Heart left ventricle (tissue), 16 donors: ENCODE measurements around the gene MDM4. TPM values are rescaled to one million over a fixed set of nuclear protein-coding genes. Genes with fewer than 3 reads are reported as not detected.

Source experiments
- ATAC-seq, 4 donors: fragments of 200-7000 bp; cut with Tn5 transposase; one replicate each; pipeline ENCODE4 v1.9.1; 2020 to 2022; ENCODE audit warnings: moderate library complexity in 4 of 4, mild to moderate bottlenecking in 3 of 4, moderate number of reproducible peaks in 1 of 4
- DNase-seq, 5 donors: peaks; one replicate each; pipeline ENCODE4 v3.0.0-alpha.2; 2020
- H3K27ac ChIP-seq, 12 donors: fragments of 200-600 bp; sonication (generic) in 4 of 12; one replicate each; pipeline versions ENCODE4 v1.5.0 to v1.8.0; 2016 to 2022; ENCODE audit warnings: mild to moderate bottlenecking in 2 of 12
- H3K27me3 ChIP-seq, 9 donors: fragments of 200-600 bp; sonication (generic) in 2 of 9; one replicate each; pipeline versions ENCODE4 v1.5.1 to v1.8.0; 2016 to 2022; ENCODE audit warnings: mild to moderate bottlenecking in 3 of 9
- H3K36me3 ChIP-seq, 9 donors: fragments of 200-600 bp; sonication (generic) in 2 of 9; one replicate each; pipeline versions ENCODE4 v1.5.0 to v1.8.0; 2018 to 2022; ENCODE audit warnings: mild to moderate bottlenecking in 2 of 9
- H3K4me1 ChIP-seq, 12 donors: fragments of 200-600 bp; sonication (generic) in 4 of 12; one replicate each; pipeline versions ENCODE4 v1.5.0 to v1.8.0; 2016 to 2022; ENCODE audit warnings: mild to moderate bottlenecking in 3 of 12
- H3K4me3 ChIP-seq, 12 donors: fragments of 200-600 bp; sonication (generic) in 4 of 12; one replicate each; pipeline versions ENCODE4 v1.5.0 to v1.8.0; 2017 to 2022; ENCODE audit warnings: mild to moderate bottlenecking in 9 of 12, moderate library complexity in 4 of 12
- H3K9me3 ChIP-seq, 12 donors: fragments of 200-600 bp; sonication (generic) in 4 of 12; one replicate each; pipeline versions ENCODE4 v1.5.0 to v1.8.0; 2016 to 2022; ENCODE audit warnings: mild to moderate bottlenecking in 1 of 12
- POLR2A ChIP-seq, 2 donors: fragments of 450-650 bp; IDR thresholded peaks; one replicate each; pipeline ENCODE4 v1.6.1; 2017; ENCODE audit warnings: antibody characterized with exemption in 2 of 2, mild to moderate bottlenecking in 2 of 2, moderate library complexity in 2 of 2
- WGBS, 4 donors: extraction: QIAGEN DNeasy Blood & Tissue Kit in 2 of 4; methylation state at CpG; one replicate each; pipeline versions ENCODE4 v1.1.5 to v1.1.7; 2013 to 2018; 5-methylcytosine and 5-hydroxymethylcytosine counted together
- intact Hi-C, 10 donors: fragments of 100-400 bp; cut with DNase I; formaldehyde crosslinking; loops; one replicate each; pipeline versions ENCODE4 v1.11.1 to v1.14.2; 2022
- polyA plus RNA-seq, 2 donors: library from polyadenylated mRNA; stranded (reverse); fragments of 200-250 nt; gene quantifications; one replicate each; pipeline ENCODE4 v1.2.3, GENCODE V29; 2013
- total RNA-seq, 9 donors: library from RNA; depleted of rRNA in 2 of 9; stranded (reverse); fragments of >200 nt in 2 of 9; fragmentation: NEBNext Ultra II Directional in 3 of 9; extraction: Animal tissue kit (Norgen Biotek cat#: 25700) in 3 of 9; gene quantifications; one replicate each; pipeline versions ENCODE4 v1.1.0 to v1.2.4, GENCODE V29; 2016 to 2023
- TF ChIP-seq, protein P1 (sequence below), 12 donors: fragments of 200-600 bp; sonication (generic) in 4 of 12; IDR thresholded peaks; one replicate each; pipeline versions ENCODE4 v1.5.0 to v1.8.0; 2018 to 2022; ENCODE audit warnings: antibody characterized with exemption in 12 of 12, mild to moderate bottlenecking in 5 of 12
- donor health status: ischemic (EF 13 %, LVEDD 7.1; RV severe dilation, severe dysfunction).
- donor health status: healthy with polysubstance abuse.
- donor health status: DM: no; HTN: yes; CAD: no.
- donor health status: DM: no; HTN: no; CAD: no.
- donor health status: ischemic (EF 25% LVEDD 6.9; RV normal size, moderate dysfunction).
- donor health status: ischemic (EF 25% LVEDD 5.7; RV mildly dilated, moderate dysfunction).
- donor health status: healthy.
- donor health status: DM: yes; HTN: yes; CAD: no.
- donor health status: ischemic (EF 35%, LVEDD 5.7; RV mildly dilated, moderate dysfunction).
- donor health status: nonischemic (EF 11% LVEDD 7.7; RV severe dilation, severe dysfunction).
- donor health status: DM: yes; HTN: yes; CAD: no.
- donor health status: PGD.
- donor health status: ischemic (EF 29% LVEDD 5.4; RV normal size, mild dysfunction).
- donor health status: nonischemic (EF 23%, LVEDD 6.1; RV moderate dilation, normal function).

Gene MDM4
- total and polyA plus RNA-seq, 11 donors: 5.7 to 48.7 (median 31.6) TPM

DNA sequence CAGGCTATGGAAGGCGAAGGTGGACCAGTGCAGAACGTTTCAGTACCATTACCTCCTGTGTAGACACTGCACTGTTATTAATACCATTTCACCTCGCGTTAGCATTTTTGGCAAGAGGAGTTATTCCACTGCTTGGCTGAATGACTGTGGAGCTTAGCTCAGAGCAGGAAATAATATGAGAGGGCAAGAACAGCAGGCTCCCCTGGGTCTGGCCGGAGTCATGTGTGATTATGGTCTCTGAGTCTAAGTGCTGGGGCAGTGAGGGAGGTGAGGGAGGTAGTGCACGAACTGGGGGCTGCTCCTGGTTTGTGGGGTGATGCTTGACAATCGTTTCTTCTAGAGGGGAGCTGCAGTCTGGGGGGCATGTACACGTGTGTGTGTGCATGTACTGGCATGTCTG lies 82.9 kb downstream of the MDM4 start:
- Histone ChIP-seq H3K27me3 (peaks cover 0 to 8% (median 0%) of the 10 kb centered on the region in 9 donors), H3K9me3 (no peaks in the 10 kb centered on the region)

DNA sequence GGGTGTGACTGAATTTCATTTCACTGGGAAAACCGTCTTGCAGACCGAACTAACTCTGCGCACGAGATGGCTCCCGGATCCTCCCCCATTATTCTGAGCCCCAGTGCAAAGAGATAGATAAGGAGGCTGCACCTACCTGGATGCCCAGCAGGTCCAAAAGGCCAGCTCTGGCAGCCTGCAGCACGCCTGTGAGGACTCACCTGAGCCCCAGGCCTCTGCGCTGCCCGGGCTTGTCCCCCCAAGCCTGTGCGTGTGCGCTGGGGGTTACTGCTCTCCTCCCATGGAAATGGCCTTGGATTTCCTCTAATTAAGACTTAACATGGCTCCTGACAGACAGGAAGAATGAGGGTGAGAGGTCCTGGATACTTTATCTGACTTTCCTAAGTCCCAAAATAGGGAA lies 83.4 kb downstream of the MDM4 start:
- H3K27me3 ChIP-seq: peaks cover 0 to 8% (median 0%) of the 10 kb centered on the region in 9 donors
- DNase-seq (no peak), ATAC-seq (no peak)
- intact Hi-C loops: no loop called here
- H3K4me1 ChIP-seq: no peaks in the 10 kb centered on the region
- H3K27ac ChIP-seq: no peak overlapping the region
- no peak overlapping the region for H3K4me3 ChIP-seq
- 64 to 78% (median 71%) methylated on average over 10 of the region's 10 CpGs for WGBS, 4 donors
- H3K36me3 ChIP-seq: no peaks in the 10 kb centered on the region
- TF ChIP-seq POLR2A (IDR thresholded peaks at IDR 0.05): no peak
- TF ChIP-seq, protein P1, sequence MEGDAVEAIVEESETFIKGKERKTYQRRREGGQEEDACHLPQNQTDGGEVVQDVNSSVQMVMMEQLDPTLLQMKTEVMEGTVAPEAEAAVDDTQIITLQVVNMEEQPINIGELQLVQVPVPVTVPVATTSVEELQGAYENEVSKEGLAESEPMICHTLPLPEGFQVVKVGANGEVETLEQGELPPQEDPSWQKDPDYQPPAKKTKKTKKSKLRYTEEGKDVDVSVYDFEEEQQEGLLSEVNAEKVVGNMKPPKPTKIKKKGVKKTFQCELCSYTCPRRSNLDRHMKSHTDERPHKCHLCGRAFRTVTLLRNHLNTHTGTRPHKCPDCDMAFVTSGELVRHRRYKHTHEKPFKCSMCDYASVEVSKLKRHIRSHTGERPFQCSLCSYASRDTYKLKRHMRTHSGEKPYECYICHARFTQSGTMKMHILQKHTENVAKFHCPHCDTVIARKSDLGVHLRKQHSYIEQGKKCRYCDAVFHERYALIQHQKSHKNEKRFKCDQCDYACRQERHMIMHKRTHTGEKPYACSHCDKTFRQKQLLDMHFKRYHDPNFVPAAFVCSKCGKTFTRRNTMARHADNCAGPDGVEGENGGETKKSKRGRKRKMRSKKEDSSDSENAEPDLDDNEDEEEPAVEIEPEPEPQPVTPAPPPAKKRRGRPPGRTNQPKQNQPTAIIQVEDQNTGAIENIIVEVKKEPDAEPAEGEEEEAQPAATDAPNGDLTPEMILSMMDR (IDR thresholded peaks at IDR 0.05): no peak
- H3K9me3 ChIP-seq: no peaks in the 10 kb centered on the region

More for the DNA sequence above, 82.9 kb downstream of the MDM4 start:
- DNase-seq: no peak
- no peak for ATAC-seq
- Histone ChIP-seq H3K36me3 (no peaks in the 10 kb centered on the region), H3K4me1 (no peaks in the 10 kb centered on the region), H3K27ac (no peak overlapping the region), H3K4me3 (no peak overlapping the region)
- 48 to 57% (median 54%) methylated on average over 6 to 8 of the region's 8 CpGs for WGBS, 4 donors
- TF ChIP-seq, protein P1 (IDR thresholded peaks at IDR 0.05): no peak
- intact Hi-C loops: no loop called here

DNA sequence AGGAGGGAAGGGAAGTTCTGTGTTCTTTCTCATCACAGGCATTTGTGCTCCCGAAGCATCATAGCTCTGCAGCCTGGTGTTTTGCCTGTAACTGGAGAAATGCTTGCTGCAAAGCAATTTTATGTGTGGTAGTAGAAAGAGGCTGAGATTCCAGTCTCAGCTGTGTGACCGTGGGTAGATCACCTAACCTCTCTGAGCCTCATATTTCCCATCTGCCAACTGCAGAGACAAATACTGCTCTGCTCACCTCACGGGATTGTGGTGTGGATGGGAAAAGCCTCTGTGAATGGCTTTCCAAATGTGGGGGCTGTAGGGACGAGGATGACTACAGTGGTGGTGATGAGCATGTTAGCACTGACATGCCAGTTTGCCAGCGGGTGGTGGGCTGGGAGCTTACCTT lies 84.0 kb downstream of the MDM4 start:
- no peak overlapping the region for H3K27ac ChIP-seq
- no peaks in the 10 kb centered on the region for H3K36me3 ChIP-seq
- no peaks in the 10 kb centered on the region for H3K9me3 ChIP-seq
- 74 to 76% (median 75%) methylated on average over 5 of the region's 5 CpGs for WGBS, 4 donors
- no peak for TF ChIP-seq POLR2A (IDR thresholded peaks at IDR 0.05)
- TF ChIP-seq, protein P1 (IDR thresholded peaks at IDR 0.05): no peak
- DNase-seq (no peak), ATAC-seq (no peak)
- peaks cover 0 to 8% (median 0%) of the 10 kb centered on the region in 9 donors for H3K27me3 ChIP-seq
- intact Hi-C loops: no loop called here
- H3K4me1 ChIP-seq: no peaks in the 10 kb centered on the region
- no peak overlapping the region for H3K4me3 ChIP-seq

DNA sequence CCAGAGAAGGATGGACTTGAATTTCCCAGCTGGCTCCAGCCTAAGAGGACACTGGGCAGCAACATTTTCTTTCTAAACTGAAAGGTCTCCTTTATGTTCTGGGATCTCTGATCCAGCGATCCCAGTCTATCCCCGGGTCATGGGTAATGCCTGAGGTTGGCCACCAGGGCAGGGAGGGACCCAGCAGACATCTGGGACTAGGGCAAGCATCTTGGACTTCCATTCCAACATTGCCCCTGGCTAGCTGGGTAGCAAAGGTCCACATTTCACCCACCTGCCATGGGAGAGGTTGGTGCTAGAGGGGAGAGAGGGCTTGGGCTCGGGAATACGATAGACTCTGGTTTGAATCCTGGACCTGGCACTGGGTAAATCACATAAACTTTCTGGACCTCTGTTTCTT lies 84.8 kb downstream of the MDM4 start:
- Histone ChIP-seq H3K27me3 (peaks cover 0 to 9% (median under 1%) of the 10 kb centered on the region in 9 donors), H3K9me3 (no peaks in the 10 kb centered on the region), H3K4me3 (no peak overlapping the region), H3K27ac (no peak overlapping the region), H3K36me3 (no peaks in the 10 kb centered on the region), H3K4me1 (no peaks in the 10 kb centered on the region)
- no peak for DNase-seq
- 88 to 98% (median 93%) methylated on average over 4 of the region's 4 CpGs; no CpG with 5 or more reads in 1 of the 4 donors for WGBS, 4 donors
- TF ChIP-seq POLR2A (IDR thresholded peaks at IDR 0.05): no peak
- TF ChIP-seq, protein P1 (IDR thresholded peaks at IDR 0.05): no peak
- ATAC-seq: no peak
- intact Hi-C loops: no loop called here
